ENCODE results near the gene CCDC91. TPM values are rescaled to one million over a fixed set of nuclear protein-coding genes. Genes with fewer than 3 reads are reported as not detected.

Gene CCDC91
- total and polyA plus RNA-seq, 3 donors from 2014 or later = 60.6 to 226 (median 92.1) TPM

- intact Hi-C loops (cut with DNase I; ENCODE audit: low total_unique reads) = no loop called here
- Histone ChIP-seq H3K4me1 (no peaks in the 10 kb centered on the region), H3K4me3 (no peak overlapping the region), H3K36me3 (ENCODE audit: low read depth, missing control alignments) (no peaks in the 10 kb centered on the region), H3K27ac (no peak overlapping the region), H3K9me3 (no peaks in the 10 kb centered on the region), H3K27me3 (no peaks in the 10 kb centered on the region)
- TF ChIP-seq, protein P1, sequence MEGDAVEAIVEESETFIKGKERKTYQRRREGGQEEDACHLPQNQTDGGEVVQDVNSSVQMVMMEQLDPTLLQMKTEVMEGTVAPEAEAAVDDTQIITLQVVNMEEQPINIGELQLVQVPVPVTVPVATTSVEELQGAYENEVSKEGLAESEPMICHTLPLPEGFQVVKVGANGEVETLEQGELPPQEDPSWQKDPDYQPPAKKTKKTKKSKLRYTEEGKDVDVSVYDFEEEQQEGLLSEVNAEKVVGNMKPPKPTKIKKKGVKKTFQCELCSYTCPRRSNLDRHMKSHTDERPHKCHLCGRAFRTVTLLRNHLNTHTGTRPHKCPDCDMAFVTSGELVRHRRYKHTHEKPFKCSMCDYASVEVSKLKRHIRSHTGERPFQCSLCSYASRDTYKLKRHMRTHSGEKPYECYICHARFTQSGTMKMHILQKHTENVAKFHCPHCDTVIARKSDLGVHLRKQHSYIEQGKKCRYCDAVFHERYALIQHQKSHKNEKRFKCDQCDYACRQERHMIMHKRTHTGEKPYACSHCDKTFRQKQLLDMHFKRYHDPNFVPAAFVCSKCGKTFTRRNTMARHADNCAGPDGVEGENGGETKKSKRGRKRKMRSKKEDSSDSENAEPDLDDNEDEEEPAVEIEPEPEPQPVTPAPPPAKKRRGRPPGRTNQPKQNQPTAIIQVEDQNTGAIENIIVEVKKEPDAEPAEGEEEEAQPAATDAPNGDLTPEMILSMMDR (IDR thresholded peaks at IDR 0.05) = no peak
- no peak for TF ChIP-seq POLR2A (IDR thresholded peaks at IDR 0.05)
- DNase-seq = no peak
- 93 to 96% methylated on average over 1 of the region's 1 CpG for WGBS, 2 donors
These were observed 88.2 kb downstream of the CCDC91 start for GRCh38 chr12:28278499-28278898.

- no peak for DNase-seq
- H3K9me3 ChIP-seq = no peaks in the 10 kb centered on the region
- no peak overlapping the region for H3K4me3 ChIP-seq
- no peaks in the 10 kb centered on the region for H3K4me1 ChIP-seq
- 93 to 95% methylated on average over 1 of the region's 1 CpG for WGBS, 2 donors
- TF ChIP-seq, protein P1 (IDR thresholded peaks at IDR 0.05) = no peak
- no peak for TF ChIP-seq POLR2A (IDR thresholded peaks at IDR 0.05)
- H3K27me3 ChIP-seq = no peaks in the 10 kb centered on the region
- no peaks in the 10 kb centered on the region for H3K36me3 ChIP-seq (ENCODE audit: low read depth, missing control alignments)
- intact Hi-C loops (cut with DNase I; ENCODE audit: low total_unique reads) = no loop called here
- no peak overlapping the region for H3K27ac ChIP-seq
These were observed 88.7 kb downstream of the CCDC91 start for GRCh38 chr12:28278960-28279359.

DNA sequence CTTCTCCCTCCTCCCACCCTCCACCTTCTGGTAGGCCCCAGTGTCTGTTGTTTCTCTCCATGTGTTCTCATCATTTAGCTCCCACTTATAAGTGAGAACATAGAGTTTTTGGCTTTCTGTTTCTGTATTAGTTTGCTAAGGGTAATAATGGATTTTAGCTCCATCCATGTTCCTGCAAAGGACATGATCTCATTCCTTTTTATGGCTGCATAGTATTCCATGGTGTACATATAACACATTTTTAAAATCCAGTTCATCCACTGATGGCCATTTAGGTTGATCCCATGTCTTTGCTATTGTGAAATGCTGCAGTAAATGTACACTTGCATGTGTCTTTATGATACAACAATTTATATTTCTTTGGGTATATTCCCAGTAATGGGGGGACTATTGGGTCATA is 96.1 kb downstream of the CCDC91 start:
- intact Hi-C loops (cut with DNase I; ENCODE audit: low total_unique reads) = no loop called here
- TF ChIP-seq POLR2A (IDR thresholded peaks at IDR 0.05) = no peak
- TF ChIP-seq, protein P1 (IDR thresholded peaks at IDR 0.05) = no peak
- no peaks in the 10 kb centered on the region for H3K4me1 ChIP-seq

GRCh38 chr12:28290262-28290661 is 100.0 kb downstream of the CCDC91 start:
- H3K36me3 ChIP-seq (ENCODE audit: low read depth, missing control alignments) = no peaks in the 10 kb centered on the region
- no peak overlapping the region for H3K4me3 ChIP-seq
- no peaks in the 10 kb centered on the region for H3K27me3 ChIP-seq
- no peak overlapping the region for H3K27ac ChIP-seq
- TF ChIP-seq, protein P1 (IDR thresholded peaks at IDR 0.05) = no peak
- TF ChIP-seq POLR2A (IDR thresholded peaks at IDR 0.05) = no peak
- no peaks in the 10 kb centered on the region for H3K4me1 ChIP-seq
- no peak for DNase-seq
- intact Hi-C loops (cut with DNase I; ENCODE audit: low total_unique reads) = no loop called here
- H3K9me3 ChIP-seq = no peaks in the 10 kb centered on the region

More for the DNA sequence above, 96.1 kb downstream of the CCDC91 start:
- H3K9me3 ChIP-seq = no peaks in the 10 kb centered on the region
- H3K36me3 ChIP-seq (ENCODE audit: low read depth, missing control alignments) = no peaks in the 10 kb centered on the region
- no peak for DNase-seq
- H3K27ac ChIP-seq = no peak overlapping the region
- no peak overlapping the region for H3K4me3 ChIP-seq
- H3K27me3 ChIP-seq = no peaks in the 10 kb centered on the region

GRCh38 chr12:28292699-28293098 is 102.4 kb downstream of the CCDC91 start:
- H3K27me3 ChIP-seq = no peaks in the 10 kb centered on the region
- no peak for TF ChIP-seq POLR2A (IDR thresholded peaks at IDR 0.05)
- intact Hi-C loops (cut with DNase I; ENCODE audit: low total_unique reads) = no loop called here
- no peak for DNase-seq
- H3K4me1 ChIP-seq = no peaks in the 10 kb centered on the region
- H3K36me3 ChIP-seq (ENCODE audit: low read depth, missing control alignments) = no peaks in the 10 kb centered on the region
- no peak overlapping the region for H3K4me3 ChIP-seq
- H3K9me3 ChIP-seq = no peaks in the 10 kb centered on the region
- no peak overlapping the region for H3K27ac ChIP-seq
- 90 to 94% methylated on average over 2 of the region's 2 CpGs for WGBS, 2 donors
